ENCODE data around the gene BRWD1. TPM values are rescaled to one million over a fixed set of nuclear protein-coding genes. Genes with fewer than 3 reads are reported as not detected.

Gene BRWD1
- total RNA-seq, 2 experiments from 2014 or later = 53.2 to 61.7 TPM

GRCh38 chr21:39208624-39209333 lies 104.7 kb downstream of the BRWD1 start:
- ChIA-PET POLR2A (interaction anchor here (0.5 to 1.4 kb wide), 5 partner anchors 24 to 179 kb away, joined by 3 to 4 read pairs (median 3); no protein-coding TSS in a partner anchor), CTCF (ENCODE audit: unreplicated experiment) (no interaction called here)
- intact Hi-C loops (cut with micrococcal nuclease; ENCODE audit: unreplicated experiment) = no loop called here
- no peaks in the 10 kb centered on the region for H3K4me1 ChIP-seq (ENCODE audit: insufficient read depth, low read length, poor library complexity, severe bottlenecking)
- H3K36me3 ChIP-seq (ENCODE audit: insufficient read depth, low read length) = peaks cover 91% of the 10 kb centered on the region
- H3K79me2 ChIP-seq (ENCODE audit: insufficient read depth, low read depth, low read length) = no peaks in the 10 kb centered on the region
- H3K9me3 ChIP-seq (ENCODE audit: low read length) = no peaks in the 10 kb centered on the region
- H3K9me2 ChIP-seq (ENCODE audit: insufficient read depth, low read length) = no peaks in the 10 kb centered on the region
- H4K20me1 ChIP-seq (ENCODE audit: insufficient read depth, low read length) = no peaks in the 10 kb centered on the region
- TF ChIP-seq EZH2phosphoT487 (IDR thresholded peaks at IDR 0.05; ENCODE audit: borderline replicate concordance, low read depth, low read length) (no peak), CTCF (conservative IDR thresholded peaks at IDR 0.05; ENCODE audit: low read length) (no peak)
- no peak overlapping the region for H3K27ac ChIP-seq (ENCODE audit: low read depth, low read length, poor library complexity, severe bottlenecking)
- no peak overlapping the region for H3K4me2 ChIP-seq (ENCODE audit: low read length)
- DNase-seq (ENCODE audit: low spot score) = no peak
- no peak overlapping the region for H3K4me3 ChIP-seq (ENCODE audit: low read depth, low read length, poor library complexity, severe bottlenecking)
- no TSS peak for BruUV-seq (replicated peaks)
- H2AFZ ChIP-seq (ENCODE audit: low read length) = no peak overlapping the region

- Histone ChIP-seq H3K36me3 (ENCODE audit: insufficient read depth, low read length) (peaks cover 93% of the 10 kb centered on the region), H3K4me3 (ENCODE audit: low read depth, low read length, poor library complexity, severe bottlenecking) (no peak overlapping the region), H2AFZ (ENCODE audit: low read length) (no peak overlapping the region), H4K20me1 (ENCODE audit: insufficient read depth, low read length) (no peaks in the 10 kb centered on the region), H3K79me2 (ENCODE audit: insufficient read depth, low read depth, low read length) (no peaks in the 10 kb centered on the region), H3K4me1 (ENCODE audit: insufficient read depth, low read length, poor library complexity, severe bottlenecking) (no peaks in the 10 kb centered on the region), H3K27ac (ENCODE audit: low read depth, low read length, poor library complexity, severe bottlenecking) (no peak overlapping the region), H3K9me2 (ENCODE audit: insufficient read depth, low read length) (no peaks in the 10 kb centered on the region), H3K4me2 (ENCODE audit: low read length) (no peak overlapping the region), H3K9me3 (ENCODE audit: low read length) (no peaks in the 10 kb centered on the region)
- ChIA-PET POLR2A (no interaction called here), CTCF (ENCODE audit: unreplicated experiment) (no interaction called here)
- intact Hi-C loops (cut with micrococcal nuclease; ENCODE audit: unreplicated experiment) = no loop called here
- DNase-seq (ENCODE audit: low spot score) = no peak
- TF ChIP-seq EZH2phosphoT487 (IDR thresholded peaks at IDR 0.05; ENCODE audit: borderline replicate concordance, low read depth, low read length) (no peak), CTCF (conservative IDR thresholded peaks at IDR 0.05; ENCODE audit: low read length) (no peak; the same call in 1 of the 2 replicates)
- BruUV-seq (replicated peaks) = no TSS peak
These were observed 109.3 kb downstream of the BRWD1 start for GRCh38 chr21:39204134-39204533.

GRCh38 chr21:39198800-39199199 lies 114.6 kb downstream of the BRWD1 start:
- DNase-seq (ENCODE audit: low spot score) = no peak
- Histone ChIP-seq H3K27ac (ENCODE audit: low read depth, low read length, poor library complexity, severe bottlenecking) (no peak overlapping the region), H3K79me2 (ENCODE audit: insufficient read depth, low read depth, low read length) (no peaks in the 10 kb centered on the region), H3K4me3 (ENCODE audit: low read depth, low read length, poor library complexity, severe bottlenecking) (no peak overlapping the region), H3K4me2 (ENCODE audit: low read length) (no peak overlapping the region), H3K9me3 (ENCODE audit: low read length) (no peaks in the 10 kb centered on the region), H2AFZ (ENCODE audit: low read length) (no peak overlapping the region), H3K36me3 (ENCODE audit: insufficient read depth, low read length) (peaks cover 97% of the 10 kb centered on the region), H3K9me2 (ENCODE audit: insufficient read depth, low read length) (no peaks in the 10 kb centered on the region), H3K4me1 (ENCODE audit: insufficient read depth, low read length, poor library complexity, severe bottlenecking) (no peaks in the 10 kb centered on the region), H4K20me1 (ENCODE audit: insufficient read depth, low read length) (peaks cover 11% of the 10 kb centered on the region; the same call in 1 of the 2 replicates)
- TF ChIP-seq EZH2phosphoT487 (IDR thresholded peaks at IDR 0.05; ENCODE audit: borderline replicate concordance, low read depth, low read length) (no peak), CTCF (conservative IDR thresholded peaks at IDR 0.05; ENCODE audit: low read length) (no peak)
- BruUV-seq (replicated peaks) = TSS peak; percentile 21
- CTCF ChIA-PET (ENCODE audit: unreplicated experiment) = no interaction called here
- POLR2A ChIA-PET = no interaction called here
- intact Hi-C loops (cut with micrococcal nuclease; ENCODE audit: unreplicated experiment) = no loop called here
